ENCODE results near the gene AMIGO3.

The AMIGO3 gene

DNA sequence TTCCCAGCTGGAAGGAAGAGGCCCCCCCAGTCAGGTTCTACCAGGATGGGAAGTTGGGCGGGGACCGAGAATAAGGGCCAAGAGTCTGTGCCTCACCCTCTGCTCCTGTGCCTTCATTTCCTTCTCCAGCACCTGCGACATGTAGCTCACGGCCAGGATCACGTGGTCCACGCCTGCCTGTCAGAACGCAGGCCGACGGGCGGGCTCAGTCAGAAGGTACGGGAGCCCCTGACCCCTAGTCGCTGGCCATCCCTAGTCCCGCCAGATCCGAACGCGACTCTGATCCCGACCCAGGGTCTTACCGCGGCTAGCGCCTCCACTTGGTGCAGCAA, 3.8 kb upstream of the AMIGO3 start:
- TF ChIP-seq, protein P1, sequence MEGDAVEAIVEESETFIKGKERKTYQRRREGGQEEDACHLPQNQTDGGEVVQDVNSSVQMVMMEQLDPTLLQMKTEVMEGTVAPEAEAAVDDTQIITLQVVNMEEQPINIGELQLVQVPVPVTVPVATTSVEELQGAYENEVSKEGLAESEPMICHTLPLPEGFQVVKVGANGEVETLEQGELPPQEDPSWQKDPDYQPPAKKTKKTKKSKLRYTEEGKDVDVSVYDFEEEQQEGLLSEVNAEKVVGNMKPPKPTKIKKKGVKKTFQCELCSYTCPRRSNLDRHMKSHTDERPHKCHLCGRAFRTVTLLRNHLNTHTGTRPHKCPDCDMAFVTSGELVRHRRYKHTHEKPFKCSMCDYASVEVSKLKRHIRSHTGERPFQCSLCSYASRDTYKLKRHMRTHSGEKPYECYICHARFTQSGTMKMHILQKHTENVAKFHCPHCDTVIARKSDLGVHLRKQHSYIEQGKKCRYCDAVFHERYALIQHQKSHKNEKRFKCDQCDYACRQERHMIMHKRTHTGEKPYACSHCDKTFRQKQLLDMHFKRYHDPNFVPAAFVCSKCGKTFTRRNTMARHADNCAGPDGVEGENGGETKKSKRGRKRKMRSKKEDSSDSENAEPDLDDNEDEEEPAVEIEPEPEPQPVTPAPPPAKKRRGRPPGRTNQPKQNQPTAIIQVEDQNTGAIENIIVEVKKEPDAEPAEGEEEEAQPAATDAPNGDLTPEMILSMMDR (IDR thresholded peaks at IDR 0.05) = no peak

DNA sequence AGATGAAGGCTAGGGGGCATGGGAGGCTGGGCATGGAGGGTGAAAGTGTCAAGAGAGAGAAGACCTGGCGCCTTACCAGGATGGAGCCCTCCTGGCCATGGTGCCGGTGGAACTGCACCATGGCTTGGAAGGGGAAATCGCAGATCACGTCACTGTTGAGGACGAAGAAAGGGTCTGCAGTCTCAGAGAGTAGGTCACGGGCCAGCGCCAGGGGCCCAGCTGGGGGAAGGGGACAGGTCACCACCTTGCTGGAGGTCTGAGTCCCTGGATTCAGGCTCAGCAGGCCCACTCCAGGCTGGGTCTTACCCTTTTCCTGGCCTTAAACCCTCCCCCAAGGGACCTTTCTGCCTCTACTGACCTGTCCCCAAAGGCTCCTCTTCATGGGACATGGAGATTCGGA, 3.4 kb upstream of the AMIGO3 start:
- TF ChIP-seq, protein P1 (IDR thresholded peaks at IDR 0.05) = no peak

- TF ChIP-seq, protein P1 (IDR thresholded peaks at IDR 0.05) = no peak
Observed at GRCh38 chr3:49721896-49722781, 2.7 kb upstream of the AMIGO3 start.

DNA sequence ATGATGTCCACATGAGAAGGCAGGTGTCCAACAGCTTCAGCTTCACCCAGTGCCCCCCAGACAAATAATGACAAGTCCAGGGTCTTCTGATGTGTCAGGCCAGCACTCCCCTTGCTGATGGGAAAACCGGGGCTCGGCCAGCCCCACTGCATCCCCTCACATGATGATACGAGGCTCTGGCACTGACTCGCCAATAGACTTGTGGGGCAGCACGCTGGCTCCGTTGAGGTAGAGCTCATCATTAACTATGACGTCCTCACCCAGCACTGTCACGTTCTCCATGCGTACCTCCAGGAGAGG, 2.1 kb upstream of the AMIGO3 start:
- TF ChIP-seq, protein P1 (IDR thresholded peaks at IDR 0.05) = no peak

DNA sequence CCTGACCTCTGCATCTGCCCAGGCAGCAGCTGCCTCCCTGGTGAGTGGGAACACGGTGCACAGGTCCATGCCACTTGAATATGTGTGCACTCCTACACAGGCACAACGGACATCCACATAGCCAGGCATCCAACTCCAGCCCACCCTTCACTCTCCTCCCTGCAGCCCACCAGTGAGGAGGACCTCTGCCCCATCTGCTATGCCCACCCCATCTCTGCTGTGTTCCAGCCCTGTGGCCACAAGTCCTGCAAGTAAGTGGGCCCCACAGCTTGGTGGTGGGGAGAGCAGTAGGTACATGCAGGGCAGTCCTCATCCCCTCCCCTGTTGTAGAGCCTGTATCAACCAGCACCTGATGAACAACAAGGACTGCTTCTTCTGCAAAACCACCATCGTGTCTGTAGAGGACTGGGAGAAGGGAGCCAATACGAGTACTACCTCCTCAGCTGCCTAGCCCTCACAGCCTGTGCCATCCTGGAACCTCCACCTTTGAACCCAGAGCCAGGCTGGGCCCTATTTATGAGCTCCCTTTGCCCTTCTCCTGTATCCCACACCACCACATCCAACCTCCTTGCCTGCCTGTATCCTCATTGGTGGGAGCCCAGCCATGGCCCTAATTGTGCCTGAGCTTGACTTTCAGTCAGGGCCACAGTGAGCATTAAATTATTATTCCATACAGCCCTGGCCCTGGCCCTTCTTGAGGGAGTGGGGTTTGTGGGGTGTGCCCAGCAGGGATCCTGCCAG, 1.5 kb upstream of the AMIGO3 start:
- TF ChIP-seq, protein P1 (IDR thresholded peaks at IDR 0.05) = no peak

DNA sequence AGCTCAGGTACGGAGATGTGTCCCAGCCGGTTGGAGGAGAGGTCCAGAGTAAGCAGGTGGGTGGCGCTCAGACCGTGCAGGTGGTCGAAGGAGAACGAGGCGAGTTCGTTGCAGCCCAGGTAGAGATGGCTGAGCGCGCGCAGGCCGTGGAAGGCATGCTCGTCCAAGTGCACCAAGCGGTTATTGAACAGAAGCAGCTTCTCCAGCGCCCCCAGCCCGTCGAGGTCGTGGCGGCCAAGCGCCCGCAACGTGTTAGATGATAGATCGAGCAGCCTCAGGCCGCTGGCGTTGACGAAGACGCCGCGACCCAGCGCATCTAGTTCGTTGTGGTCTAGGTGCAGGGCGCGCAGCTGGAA, 648 bp downstream of the AMIGO3 start:
- TF ChIP-seq, protein P1 (IDR thresholded peaks at IDR 0.05) = no peak

- TF ChIP-seq, protein P1 (IDR thresholded peaks at IDR 0.05) = no peak
Observed at GRCh38 chr3:49717959-49718857, 1.3 kb downstream of the AMIGO3 start.
